Prostate gland (tissue), 2 donors: Measurements from ENCODE around the gene FBXO44. TPM values are rescaled to one million over a fixed set of nuclear protein-coding genes. Genes with fewer than 3 reads are reported as not detected.

Experiments
- DNase-seq: peaks from one replicate; pipeline ENCODE4 v3.0.0-alpha.2; 2019; ENCODE audit warnings: low spot score
- H3K27ac ChIP-seq, 2 donors: fragments of 200-600 bp; sonication (generic); 2 replicates each; pipeline ENCODE4 v1.5.1; 2017 to 2019
- H3K27me3 ChIP-seq: fragments of 200-600 bp; sonication (generic); replicated peaks from 2 replicates; pipeline ENCODE4 v1.5.1; 2019; ENCODE audit not compliant: insufficient read depth
- H3K36me3 ChIP-seq, 2 donors: fragments of 200-600 bp; sonication (generic); 1 replicate in 1 of 2; 2 replicates in 1 of 2; pipeline versions ENCODE4 v1.5.1 to v1.8.1; 2017 to 2019
- H3K4me1 ChIP-seq: fragments of 200-600 bp; sonication (generic); replicated peaks from 2 replicates; pipeline ENCODE4 v1.5.1; 2019
- H3K4me3 ChIP-seq, 2 donors: fragments of 200-600 bp; sonication (generic); 2 replicates each; pipeline ENCODE4 v1.5.1; 2017 to 2019
- H3K9me3 ChIP-seq: fragments of 200-600 bp; sonication (generic); 2 replicates; pipeline ENCODE4 v1.5.1; 2017
- CTCF ChIP-seq, 4 experiments: fragments of 200-600 bp in 2 of 4; fragments of 450-650 bp in 2 of 4; sonication (generic) in 2 of 4; IDR thresholded peaks; 1 replicate in 3 of 4; 2 replicates in 1 of 4; pipeline ENCODE4 v1.5.1; 2016 to 2019; ENCODE audit warnings: antibody characterized with exemption in 4 of 4, mild to moderate bottlenecking in 2 of 4, moderate library complexity in 2 of 4
- POLR2A ChIP-seq: fragments of 450-650 bp; IDR thresholded peaks from one replicate; pipeline ENCODE4 v1.6.1; 2016; ENCODE audit warnings: antibody characterized with exemption, mild to moderate bottlenecking
- POLR2AphosphoS5 ChIP-seq: sonication (generic); formaldehyde crosslinking; IDR thresholded peaks from one replicate; pipeline ENCODE4 v1.6.1; 2017; ENCODE audit warnings: antibody characterized with exemption
- WGBS: methylation state at CpG from one replicate; pipeline ENCODE4 v1.1.5; 2018; 5-methylcytosine and 5-hydroxymethylcytosine counted together
- intact Hi-C: fragments of 100-400 bp; cut with DNase I; formaldehyde crosslinking; loops from one replicate; pipeline ENCODE4 v1.14.2; 2022
- total RNA-seq, 2 donors: library from RNA; depleted of rRNA; stranded (reverse); fragments of >200 nt; gene quantifications; one replicate each; pipeline ENCODE4 v1.1.0, GENCODE V29; 2016

FBXO44 gene
- total RNA-seq, 2 donors from 2014 or later, result 29.5 to 51.2 TPM

- no peaks in the 10 kb centered on the region for H3K36me3 ChIP-seq
- no peaks in the 10 kb centered on the region for H3K27me3 ChIP-seq
- H3K9me3 ChIP-seq, result no peaks in the 10 kb centered on the region
- no peaks in the 10 kb centered on the region for H3K4me1 ChIP-seq
- intact Hi-C loops, result no loop called here
- no peak for DNase-seq
- 47% methylated on average over 7 of the region's 7 CpGs for WGBS
- no peak overlapping the region for H3K4me3 ChIP-seq
- no peak overlapping the region for H3K27ac ChIP-seq
- TF ChIP-seq POLR2A (no peak), POLR2AphosphoS5 (no peak), CTCF (IDR thresholded peaks at IDR 0.05) (no peak)
These were observed 42.9 kb upstream of the FBXO44 start for GRCh38 chr1:11611638-11612327.

- intact Hi-C loops, result no loop called here
- H3K4me3 ChIP-seq, result no peak overlapping the region
- H3K27ac ChIP-seq, result no peak overlapping the region
- H3K27me3 ChIP-seq, result no peaks in the 10 kb centered on the region
- H3K4me1 ChIP-seq, result no peaks in the 10 kb centered on the region
- DNase-seq, result no peak
- H3K36me3 ChIP-seq, result no peaks in the 10 kb centered on the region
- TF ChIP-seq POLR2A (no peak), POLR2AphosphoS5 (no peak), CTCF (IDR thresholded peaks at IDR 0.05) (no peak)
- 79% methylated on average over 5 of the region's 5 CpGs for WGBS
- no peaks in the 10 kb centered on the region for H3K9me3 ChIP-seq
These were observed 41.3 kb upstream of the FBXO44 start for GRCh38 chr1:11613347-11613746.

GRCh38 chr1:11615090-11615489 lies 39.6 kb upstream of the FBXO44 start:
- Histone ChIP-seq H3K27ac (no peak overlapping the region), H3K9me3 (no peaks in the 10 kb centered on the region), H3K27me3 (no peaks in the 10 kb centered on the region), H3K36me3 (no peaks in the 10 kb centered on the region), H3K4me1 (no peaks in the 10 kb centered on the region), H3K4me3 (no peak overlapping the region)
- intact Hi-C loops, result no loop called here
- WGBS, result 54% methylated on average over 16 of the region's 16 CpGs
- no peak for DNase-seq
- no peak for TF ChIP-seq POLR2AphosphoS5
- no peak for TF ChIP-seq CTCF (IDR thresholded peaks at IDR 0.05)
- no peak for TF ChIP-seq POLR2A

- TF ChIP-seq POLR2A (no peak), CTCF (IDR thresholded peaks at IDR 0.05) (no peak), POLR2AphosphoS5 (no peak)
- no peaks in the 10 kb centered on the region for H3K36me3 ChIP-seq
- no peaks in the 10 kb centered on the region for H3K27me3 ChIP-seq
- intact Hi-C loops, result no loop called here
- H3K9me3 ChIP-seq, result no peaks in the 10 kb centered on the region
- no peak overlapping the region for H3K27ac ChIP-seq
- WGBS, result 47% methylated on average over 7 of the region's 7 CpGs
- H3K4me1 ChIP-seq, result no peaks in the 10 kb centered on the region
- H3K4me3 ChIP-seq, result no peak overlapping the region
- no peak for DNase-seq
These were observed 37.9 kb upstream of the FBXO44 start for GRCh38 chr1:11616766-11617165.

- intact Hi-C loops, result no loop called here
- peak; percentile 62 for DNase-seq
- 48% methylated on average over 7 of the region's 7 CpGs for WGBS
- Histone ChIP-seq H3K4me3 (no peak overlapping the region), H3K4me1 (no peaks in the 10 kb centered on the region), H3K27ac (no peak overlapping the region), H3K27me3 (no peaks in the 10 kb centered on the region), H3K9me3 (no peaks in the 10 kb centered on the region), H3K36me3 (no peaks in the 10 kb centered on the region)
- TF ChIP-seq POLR2AphosphoS5 (peak; percentile 48), POLR2A (no peak), CTCF (IDR thresholded peaks at IDR 0.05) (peak in 3 of 4 experiments; percentile 15 to 45 (median 16))
These were observed 37.4 kb upstream of the FBXO44 start for GRCh38 chr1:11617314-11617713.
